VCaP (cell line): ENCODE data around the gene TMEM203.

ENCODE experiments used
- H3K27ac ChIP-seq: fragments of 450-650 bp; 2 replicates; pipeline ENCODE4 v1.5.1; 2017
- TF ChIP-seq, protein P1 (sequence below): fragments of 450-650 bp; conservative IDR thresholded peaks from 2 replicates; pipeline ENCODE4 v1.5.1; 2017; ENCODE audit warnings: mild to moderate bottlenecking, moderate library complexity

TMEM203 gene

DNA sequence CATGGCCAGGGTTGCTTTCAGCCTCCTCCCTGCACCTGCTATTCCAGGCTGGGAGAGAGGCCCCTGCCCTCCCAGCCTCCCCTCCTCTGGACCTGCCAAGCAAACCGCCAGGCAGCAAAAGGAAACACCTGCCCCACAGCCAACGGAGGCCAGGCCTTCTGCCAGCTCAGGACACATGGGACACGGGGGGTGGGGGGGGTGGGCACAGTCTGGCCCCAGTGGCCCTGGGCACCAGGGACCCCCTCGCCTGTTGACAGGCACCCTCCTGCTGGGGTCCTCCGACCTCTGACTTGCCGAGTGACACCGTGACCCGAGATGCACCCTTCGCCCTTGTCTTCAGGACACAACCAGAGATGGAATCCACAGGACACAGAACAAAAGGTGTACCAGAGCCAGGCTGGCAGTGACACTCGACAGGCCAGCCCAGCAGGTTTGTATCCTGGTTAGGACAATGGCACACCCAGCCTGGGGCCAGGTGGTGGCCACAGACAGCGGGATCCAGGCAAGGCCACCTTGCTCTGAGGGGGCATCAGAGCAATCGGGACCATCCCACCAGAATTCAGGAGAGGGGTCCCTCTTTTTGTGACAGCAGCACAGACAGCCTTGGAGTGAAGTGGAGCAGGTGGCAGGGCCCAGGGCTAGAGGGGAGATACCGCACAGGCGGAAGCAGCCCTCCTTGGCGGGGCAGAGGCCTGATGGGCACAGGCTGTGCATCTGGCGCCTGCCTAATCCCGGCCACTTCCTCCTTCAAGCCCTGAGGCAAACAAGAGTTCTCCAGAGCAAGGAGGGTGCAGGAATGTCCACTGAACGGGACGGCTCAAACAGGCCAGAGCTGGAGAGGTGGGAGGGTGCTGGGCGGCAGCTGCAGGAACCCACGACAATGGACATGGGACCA, 32.3 kb downstream of the TMEM203 start:
- peak overlapping the region; percentile 100 for H3K27ac ChIP-seq
- TF ChIP-seq, protein P1, sequence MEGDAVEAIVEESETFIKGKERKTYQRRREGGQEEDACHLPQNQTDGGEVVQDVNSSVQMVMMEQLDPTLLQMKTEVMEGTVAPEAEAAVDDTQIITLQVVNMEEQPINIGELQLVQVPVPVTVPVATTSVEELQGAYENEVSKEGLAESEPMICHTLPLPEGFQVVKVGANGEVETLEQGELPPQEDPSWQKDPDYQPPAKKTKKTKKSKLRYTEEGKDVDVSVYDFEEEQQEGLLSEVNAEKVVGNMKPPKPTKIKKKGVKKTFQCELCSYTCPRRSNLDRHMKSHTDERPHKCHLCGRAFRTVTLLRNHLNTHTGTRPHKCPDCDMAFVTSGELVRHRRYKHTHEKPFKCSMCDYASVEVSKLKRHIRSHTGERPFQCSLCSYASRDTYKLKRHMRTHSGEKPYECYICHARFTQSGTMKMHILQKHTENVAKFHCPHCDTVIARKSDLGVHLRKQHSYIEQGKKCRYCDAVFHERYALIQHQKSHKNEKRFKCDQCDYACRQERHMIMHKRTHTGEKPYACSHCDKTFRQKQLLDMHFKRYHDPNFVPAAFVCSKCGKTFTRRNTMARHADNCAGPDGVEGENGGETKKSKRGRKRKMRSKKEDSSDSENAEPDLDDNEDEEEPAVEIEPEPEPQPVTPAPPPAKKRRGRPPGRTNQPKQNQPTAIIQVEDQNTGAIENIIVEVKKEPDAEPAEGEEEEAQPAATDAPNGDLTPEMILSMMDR: no peak

DNA sequence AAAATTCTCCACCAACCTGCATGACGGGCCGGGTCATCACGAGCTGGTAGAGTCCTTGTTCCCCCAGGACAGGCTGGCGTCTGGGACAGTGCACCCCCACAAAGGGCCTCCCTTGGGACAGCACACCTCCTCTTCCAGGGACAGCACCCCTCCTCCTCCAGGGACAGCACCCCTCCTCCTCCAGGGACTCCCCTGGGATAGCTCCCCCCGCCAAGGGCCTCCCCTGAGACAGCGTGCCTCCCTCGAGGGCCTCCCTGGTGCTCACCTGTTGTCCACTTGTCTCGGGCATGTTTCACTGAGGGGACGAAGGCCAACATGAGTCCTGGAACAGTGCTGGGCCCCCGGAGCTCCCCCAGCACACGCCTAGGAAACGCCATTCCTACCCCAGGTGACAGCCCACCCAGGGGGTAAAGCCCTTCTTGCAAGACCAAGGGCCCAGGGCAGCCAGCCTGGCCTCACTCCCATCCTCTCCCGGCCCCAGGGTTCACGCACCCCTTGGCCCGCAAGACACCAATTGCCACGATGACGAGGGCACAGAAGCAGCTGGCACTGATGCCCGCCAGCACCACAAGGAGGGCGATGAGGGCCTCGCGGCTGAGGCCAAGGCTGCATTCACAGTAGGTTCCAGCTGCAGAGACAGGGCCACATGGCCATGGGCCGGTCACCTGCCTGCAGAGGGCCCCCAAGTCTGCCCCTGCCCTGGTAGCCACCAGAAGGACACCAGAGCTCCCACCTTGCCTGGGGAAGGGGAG, 34.1 kb downstream of the TMEM203 start:
- H3K27ac ChIP-seq: peak overlapping the region; percentile 100

DNA sequence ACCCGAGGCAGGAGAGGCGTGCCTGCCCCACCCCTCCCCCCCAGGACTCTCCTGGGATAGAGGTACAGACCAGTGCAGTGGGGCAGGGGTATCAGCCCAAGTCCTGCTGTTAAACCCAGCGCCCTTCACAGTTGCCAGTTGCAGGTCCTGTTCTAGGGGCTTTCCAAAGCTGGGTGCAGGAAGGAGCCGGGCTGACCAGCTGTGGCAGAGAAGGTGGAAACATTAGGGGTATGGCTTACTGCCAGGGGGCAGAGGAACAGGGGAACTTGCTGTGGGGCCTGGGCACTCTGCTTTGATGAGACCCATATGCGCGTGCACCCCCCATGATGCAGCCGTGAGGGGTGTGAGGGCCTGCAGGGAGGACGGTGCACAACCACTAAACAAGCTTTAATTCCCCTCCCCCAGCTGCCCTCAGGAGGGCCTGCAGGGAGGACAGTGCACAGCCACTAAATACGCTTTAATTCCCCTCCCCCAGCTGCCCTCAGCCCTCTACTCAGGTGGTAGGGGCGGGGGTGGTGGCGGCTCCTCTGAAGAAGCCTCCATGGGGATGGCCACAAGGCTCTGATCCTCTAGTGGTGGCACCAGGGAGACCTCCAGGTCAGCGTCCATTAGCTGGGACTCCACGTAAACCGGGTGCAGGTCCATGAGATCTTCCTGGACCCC, 34.8 kb downstream of the TMEM203 start:
- TF ChIP-seq, protein P1: no peak
- peak overlapping the region; percentile 100 for H3K27ac ChIP-seq

More for the DNA sequence above, 34.1 kb downstream of the TMEM203 start:
- TF ChIP-seq, protein P1: no peak

DNA sequence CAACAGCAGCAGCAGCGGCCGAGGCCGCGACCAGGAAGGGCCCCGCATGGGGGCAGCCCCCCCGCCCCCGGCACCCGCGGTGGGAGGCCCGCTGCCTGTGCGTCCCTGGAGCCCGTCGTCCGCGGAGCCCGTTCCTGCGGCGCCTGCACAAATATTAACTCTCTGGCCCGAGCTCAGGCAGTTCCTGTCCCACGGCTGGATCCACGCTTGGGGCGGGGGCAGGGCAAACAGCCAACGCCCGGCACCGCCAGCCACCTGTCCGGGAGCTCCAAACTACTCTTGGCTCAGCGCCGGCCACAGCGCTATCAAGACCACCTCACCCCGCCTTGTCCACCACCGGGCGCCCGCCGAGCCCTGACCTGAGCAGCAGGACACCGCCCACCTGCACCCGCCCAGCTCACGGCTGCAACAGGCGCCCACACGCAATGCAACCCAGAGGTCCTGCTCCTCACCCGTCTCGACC, 35.5 kb downstream of the TMEM203 start, which contains the start of gene LRRC26:
Gene LRRC26, minus strand, starts transcription at position 156 of the 463 bp plus-strand sequence. Its CDS starts 108 bp downstream, at position 48.
- H3K27ac ChIP-seq: peak within 1 kb of the TSS; percentile 100
- TF ChIP-seq, protein P1: no peak

DNA sequence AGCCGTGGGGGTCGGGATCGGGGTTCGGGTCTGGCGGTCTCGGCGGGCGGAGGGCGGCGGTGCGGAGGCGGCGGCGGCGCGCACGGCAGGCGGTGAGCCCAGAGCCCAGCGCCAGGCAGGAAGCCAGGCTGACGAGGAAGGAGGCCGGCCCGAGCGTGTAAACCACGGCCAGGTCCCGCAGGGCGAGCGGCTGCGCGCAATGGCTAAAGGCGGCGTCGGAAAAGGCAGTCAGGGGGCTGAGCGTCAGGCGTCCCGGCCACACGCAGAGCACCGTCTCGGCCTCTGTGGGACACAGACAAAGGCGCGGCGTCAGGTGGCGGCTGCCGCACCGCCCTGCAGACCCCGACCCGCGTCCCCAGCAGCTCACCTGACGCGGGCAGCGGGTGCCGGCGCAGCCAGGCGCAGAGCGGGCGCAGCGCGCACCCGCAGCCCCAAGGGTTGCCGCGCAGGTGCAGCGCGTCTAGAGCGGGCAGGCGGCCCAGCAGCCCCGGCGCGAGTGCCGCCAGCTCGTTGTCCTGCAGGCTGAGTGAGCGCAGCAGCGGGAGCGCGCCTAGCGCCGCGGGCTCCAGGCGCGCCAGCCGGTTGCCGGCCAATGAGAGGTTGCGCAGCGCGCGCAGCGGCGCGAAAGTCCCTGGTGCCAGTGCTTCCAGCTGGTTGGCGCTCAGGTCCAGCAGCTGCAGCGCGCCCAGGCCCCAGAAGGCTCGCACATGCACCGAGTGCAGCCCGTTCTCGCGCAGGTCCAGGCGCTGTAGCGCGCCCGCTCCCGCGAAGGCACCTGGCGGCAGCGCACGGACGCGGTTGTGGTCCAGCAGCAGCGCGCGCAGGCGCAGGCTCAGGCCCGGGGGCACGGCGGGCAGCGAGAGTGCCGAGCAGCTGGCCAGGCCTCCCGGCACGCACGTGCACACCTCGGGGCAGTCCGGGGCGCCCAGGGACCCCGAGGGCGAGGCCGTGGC, 36.3 kb downstream of the TMEM203 start:
- peak overlapping the region; percentile 100 for H3K27ac ChIP-seq
- TF ChIP-seq, protein P1: no peak

DNA sequence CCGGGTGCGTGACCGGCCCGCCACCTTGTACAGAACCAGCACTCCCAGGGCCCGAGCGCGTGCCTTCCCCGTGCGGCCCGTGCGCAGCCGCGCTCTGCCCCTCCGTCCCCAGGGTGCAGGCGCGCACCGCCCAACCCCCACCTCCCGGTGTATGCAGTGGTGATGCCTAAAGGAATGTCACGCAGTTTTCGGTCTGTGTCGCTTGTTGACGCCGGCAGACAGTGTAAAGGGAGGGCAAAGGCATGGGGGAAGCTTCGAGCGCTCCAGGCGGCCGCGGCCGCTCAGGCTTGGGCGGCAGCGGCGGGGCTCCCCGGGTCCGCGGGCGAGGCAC, 36.9 kb downstream of the TMEM203 start:
- TF ChIP-seq, protein P1: no peak
- H3K27ac ChIP-seq: peak overlapping the region; percentile 100
